GM10847 (cell line): ENCODE results near the gene ANLN.

Experiments used
- POLR2A ChIP-seq: IDR thresholded peaks from 2 replicates; pipeline ENCODE4 v1.6.1; 2011; ENCODE audit not compliant: insufficient read length; ENCODE audit errors: extremely low read depth

ANLN gene

DNA sequence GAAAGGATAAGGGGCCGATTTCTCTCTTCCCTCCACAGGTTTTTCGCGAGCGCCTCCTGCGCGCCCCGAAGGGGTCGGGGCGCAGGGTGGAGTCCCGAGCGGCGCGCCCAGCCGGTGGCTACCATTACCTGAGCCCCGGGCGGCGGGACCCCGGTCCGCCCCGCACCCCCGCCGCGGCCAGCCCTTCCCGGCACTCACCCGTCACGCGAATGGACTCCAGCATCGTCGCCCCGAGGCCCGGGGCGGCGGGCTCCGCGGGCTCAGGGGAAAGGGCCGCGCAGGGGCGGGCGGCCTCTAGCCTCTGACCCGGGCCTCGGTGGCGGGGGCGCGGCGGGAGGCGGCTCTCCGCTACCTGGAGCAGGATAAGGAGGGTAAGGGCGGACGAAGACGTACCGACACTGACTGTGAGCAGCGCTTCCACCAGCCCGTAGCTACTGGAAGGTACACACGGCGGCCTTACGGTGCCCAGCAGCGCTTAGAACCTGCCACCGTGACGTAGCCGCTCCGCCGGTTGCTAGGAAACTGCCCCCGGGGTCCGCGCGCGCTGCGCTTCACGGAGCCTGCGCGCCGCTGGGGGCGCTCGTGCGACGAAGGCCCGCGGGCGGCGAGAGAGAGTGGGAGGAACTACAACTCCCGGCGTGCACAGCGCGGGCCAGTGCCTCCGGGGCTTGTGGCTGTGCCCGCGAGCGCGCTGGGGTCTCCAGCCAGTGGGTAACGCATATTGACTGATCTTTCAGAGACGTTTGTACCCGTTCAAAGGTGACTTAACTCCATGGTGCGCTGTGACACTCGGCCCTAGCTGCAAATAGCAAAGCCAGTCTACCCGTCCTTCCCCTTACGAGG is 22.7 kb upstream of the ANLN start:
- TF ChIP-seq POLR2A = no peak

DNA sequence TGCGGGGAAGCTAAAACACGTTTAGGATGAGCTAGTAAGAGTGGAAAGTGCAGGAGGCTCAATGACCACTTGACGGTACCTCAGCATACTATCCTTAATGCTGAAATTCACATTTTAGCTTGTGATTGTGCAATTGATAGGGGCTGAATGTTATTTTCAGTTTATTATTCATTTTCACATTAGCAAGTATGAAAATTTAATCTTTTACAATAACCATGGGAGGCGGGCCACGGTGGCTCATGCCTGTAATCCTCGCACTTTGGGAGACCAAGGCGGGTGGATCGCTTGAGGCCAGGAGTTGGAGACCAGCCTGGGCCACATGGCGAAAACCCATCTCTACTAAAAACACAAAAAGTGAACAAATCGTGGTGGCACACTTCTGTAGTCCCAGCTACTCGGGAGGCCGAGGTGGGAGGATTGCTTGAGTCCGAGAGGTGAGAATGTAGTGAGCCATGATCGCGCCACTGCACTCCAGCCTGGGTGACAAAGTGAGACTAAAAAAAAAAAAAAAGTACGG is 22.0 kb upstream of the ANLN start:
- TF ChIP-seq POLR2A = no peak

DNA sequence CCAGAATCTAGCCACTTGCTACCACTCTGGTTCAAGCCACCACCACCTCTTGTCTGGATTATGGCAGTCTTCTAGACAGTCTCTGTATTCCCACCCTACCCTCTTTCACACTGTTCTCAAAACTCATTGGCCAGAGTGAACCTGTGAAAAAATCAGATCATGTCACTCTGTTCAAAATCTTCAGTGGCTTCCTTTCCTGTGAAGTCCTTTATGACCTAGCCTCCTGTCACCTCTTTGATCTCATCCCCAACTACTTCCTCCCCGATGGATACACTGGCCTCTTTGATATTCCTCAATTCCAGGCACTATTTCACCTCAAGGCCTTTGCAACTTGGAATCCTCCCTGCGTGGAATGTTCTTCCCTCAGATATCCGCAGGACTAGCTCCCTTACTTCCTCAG is 21.2 kb upstream of the ANLN start:
- no peak for TF ChIP-seq POLR2A

DNA sequence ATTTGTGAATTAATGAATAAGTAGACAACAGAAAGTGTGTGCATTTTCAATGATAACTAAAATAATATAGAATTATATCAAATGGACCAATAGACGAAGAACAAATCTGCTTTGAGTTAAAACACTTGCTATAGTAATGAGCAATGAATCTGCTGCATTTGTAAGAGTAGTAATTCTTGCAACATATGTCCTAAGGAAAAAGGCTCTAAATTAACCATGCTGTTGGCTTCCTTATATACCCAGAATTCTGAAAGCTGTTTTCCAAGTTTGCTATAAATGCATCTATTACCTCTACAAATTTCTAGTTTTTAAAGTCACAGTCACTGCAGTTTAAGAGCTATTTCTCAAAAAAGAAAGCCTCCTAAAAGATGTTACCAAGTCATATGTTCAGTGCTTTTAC is 20.5 kb upstream of the ANLN start:
- no peak for TF ChIP-seq POLR2A

DNA sequence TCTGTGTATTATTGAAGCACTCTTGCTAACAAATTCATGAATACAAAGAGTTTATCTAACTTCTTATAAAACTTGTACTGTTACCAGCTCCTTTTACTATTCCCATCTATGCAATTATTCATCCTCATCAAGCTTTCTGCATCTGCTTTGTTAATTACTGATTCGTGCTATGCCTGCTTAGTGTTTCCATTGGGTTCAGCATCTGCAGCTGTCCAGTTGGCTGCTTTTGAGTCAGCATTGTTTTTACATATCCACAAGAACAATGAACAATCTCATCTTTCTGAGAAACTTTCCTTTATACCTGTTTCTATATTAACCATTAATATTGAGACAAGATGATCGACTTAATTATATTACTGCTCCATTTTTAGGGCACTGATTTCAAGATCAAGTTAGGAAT is 19.6 kb upstream of the ANLN start:
- no peak for TF ChIP-seq POLR2A

DNA sequence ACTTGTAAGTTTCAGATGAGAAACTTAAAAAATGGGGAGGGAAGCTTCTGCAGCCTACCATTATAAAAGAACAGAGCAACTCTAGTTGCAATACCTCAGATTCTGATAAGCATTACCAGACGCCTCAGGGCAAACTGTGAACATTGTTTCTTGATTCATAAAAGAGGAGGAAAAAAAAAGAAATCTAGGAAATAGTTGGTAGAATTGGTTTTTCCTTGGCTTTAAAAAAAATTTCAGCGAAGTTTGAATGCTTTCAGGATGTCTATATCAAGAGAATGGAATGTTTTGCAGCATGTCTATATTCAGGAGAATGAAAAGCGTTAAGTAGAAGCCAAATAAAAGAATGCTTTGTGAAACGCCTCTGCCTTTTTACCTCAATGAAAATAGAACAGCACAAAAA is 17.5 kb upstream of the ANLN start:
- TF ChIP-seq POLR2A = no peak

DNA sequence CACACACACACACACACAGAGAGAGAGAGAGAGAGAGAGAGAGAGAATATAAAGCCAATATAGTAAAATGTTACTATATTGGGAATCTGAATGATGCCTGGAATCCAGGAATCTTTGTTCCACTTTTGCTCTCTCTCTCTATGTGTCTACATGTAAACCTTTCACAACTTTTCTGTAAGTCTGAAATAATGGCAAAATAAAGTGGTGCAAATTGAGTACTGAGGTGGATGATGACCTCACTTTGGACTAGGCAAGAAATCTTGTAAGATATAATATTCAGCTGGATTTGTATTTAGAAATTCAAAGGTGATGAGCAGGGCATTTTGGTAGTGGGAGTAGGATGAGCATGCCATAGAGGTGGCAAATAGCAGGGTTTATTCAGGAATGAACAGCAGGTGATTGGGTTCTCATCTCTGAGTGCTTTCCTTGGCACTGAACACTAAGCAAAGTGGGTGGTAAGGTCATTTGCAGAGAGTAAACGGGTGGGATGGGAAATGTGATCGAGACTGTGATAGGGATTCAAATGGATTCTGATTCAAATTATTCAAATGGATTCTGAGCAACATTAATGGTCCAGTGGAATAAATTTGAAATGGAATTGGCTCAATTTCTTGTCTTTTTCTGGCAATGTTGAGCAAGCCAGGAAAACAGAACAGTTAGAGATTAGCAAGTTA is 9.7 kb upstream of the ANLN start:
- TF ChIP-seq POLR2A = no peak

DNA sequence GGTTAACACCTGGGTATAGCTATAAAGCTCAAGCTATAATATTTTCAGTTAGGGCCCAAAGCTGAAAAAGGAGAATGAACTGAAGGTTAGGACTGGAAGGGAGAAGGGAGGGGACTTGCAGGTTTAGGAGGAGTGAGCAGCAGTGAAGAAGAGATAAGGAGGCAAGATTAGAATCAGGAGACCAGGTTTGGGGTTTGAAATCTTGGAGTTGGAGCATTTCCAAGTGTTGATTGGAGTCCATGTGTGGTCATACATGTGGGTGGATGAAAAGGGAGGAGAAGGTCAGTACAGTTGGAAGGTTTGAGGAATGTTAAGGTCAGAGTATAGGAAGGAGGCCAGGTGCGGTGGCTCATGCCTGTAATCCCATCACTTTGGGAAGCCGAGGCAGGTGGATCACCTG is 8.6 kb upstream of the ANLN start:
- TF ChIP-seq POLR2A = no peak

DNA sequence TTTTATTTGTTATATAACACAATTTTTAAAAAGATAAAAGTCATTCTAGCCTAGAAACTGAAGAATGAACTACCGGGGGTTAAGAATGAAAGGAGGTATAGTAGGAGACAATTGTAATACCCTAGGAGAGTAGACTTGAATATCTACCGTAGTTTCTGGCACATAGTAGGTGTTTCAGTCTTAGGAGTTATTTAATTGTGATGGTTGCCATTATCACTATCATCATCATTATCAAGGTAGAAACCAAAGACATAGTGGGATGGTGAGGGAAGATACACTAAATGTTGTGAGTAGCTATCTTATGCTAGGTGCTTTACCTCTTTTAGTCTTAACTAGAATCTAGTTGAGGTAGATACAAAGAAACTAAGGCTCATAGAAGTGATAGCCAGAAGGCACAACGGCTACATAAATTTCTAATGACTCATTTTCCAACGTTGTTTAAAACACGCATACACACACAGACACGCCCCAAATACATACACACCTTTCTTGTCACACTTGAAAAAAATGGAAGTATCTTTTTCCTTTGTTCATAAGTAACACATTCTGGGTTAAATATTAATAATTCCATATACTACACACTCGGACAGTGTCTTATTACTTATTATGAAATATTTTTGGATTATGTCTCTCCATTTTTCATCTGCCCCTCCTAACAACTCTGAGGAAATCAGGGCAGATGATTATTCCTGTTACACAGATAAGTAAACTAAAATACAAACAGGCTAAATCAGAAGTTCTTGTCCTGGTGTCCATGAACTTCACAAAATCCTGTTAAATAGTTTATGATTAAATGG is 2.0 kb upstream of the ANLN start:
- no peak for TF ChIP-seq POLR2A

DNA sequence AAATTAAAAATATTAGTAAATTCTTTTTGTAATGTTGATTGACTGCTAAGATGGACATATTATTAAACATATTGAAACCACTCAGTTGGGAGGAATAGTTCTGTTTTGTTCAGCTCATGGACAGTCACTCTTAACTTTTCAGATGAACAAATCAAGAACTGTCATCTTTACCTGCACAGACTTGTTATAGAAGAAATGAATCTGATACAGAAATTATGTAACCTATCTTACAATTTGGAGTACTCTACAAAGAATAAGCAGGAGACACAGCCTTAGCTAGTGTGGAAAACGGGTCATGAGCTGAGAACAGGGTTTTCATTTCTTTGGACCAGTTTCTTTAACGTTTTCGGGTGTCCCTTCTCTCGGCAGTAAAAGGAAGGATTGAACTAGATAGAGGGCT is 1.2 kb upstream of the ANLN start:
- no peak for TF ChIP-seq POLR2A

DNA sequence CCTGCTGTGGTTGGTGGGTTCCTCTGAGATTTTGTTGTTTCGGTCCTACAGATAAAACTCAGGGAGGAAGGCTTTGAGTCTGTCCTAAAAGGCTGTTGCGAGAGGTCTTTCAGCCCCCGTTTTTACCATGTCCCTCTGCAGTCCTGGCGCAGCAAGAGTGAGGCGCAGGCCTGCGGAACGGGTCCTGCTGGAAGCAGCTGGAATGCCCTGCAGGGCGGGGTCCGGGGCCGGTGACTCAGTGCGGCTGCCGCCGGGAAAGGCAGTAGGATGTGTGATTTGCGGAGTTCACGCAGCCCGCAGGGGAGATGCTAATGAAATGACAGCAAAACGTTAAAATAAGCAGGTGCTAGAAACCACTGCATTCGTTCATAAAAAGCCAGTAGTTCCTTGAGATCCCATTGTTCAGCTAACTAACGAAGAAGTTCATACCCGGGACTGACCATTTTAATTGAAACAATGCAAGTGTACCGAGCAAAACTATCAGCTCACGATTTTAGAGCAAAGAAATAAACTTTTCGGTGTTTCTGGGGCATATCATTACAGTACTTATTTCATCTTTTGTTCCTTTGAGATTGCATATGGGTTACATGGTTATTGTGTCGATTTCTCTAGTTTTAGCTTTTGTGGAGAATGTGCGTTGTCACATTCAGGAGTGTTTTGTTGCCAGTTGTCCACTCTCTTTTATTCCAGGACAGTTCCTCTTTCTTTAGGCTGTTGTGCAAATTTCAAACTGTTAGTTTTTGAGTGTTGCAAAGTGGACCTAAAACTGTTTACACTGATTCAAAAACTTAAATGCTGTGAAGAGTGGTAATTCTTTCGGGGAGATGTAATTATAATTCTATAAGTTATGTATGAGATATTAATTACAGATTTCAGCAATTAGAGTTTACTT is 783 bp downstream of the ANLN start:
- TF ChIP-seq POLR2A = no peak

DNA sequence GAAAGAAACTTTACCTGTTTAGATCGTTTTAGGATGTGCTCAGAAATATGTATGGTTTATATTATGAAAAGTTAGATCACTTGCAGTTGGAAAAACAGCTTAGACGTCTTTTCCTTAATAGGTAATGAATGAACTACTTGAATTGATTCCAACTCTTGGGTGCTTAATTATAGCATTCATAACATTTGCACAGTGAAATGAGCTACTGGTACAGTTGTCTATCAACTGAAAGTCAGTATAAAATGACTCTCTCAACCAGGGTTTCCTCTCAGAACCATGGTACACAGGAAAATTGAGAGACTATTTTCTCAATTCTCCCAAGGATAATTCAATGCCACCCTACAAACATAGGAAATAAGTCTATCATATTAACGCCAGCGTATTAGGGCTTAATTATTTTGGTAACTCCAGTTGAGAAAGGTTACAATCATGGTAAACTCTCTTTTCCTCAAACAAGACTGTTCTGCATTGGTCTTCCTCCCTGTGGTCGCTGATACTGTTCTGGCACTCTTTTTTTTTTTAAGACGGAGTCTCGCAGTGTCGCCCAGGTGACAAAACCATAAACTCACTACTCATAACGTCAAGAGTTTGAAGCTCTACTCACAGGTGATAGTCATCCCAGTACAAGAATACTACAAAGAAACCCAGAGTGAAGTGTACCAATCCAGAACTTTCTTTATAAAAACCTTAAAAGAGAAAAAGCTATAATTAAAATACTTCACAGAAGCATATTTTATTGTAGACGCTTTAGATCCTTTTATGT is 2.0 kb downstream of the ANLN start:
- no peak for TF ChIP-seq POLR2A

DNA sequence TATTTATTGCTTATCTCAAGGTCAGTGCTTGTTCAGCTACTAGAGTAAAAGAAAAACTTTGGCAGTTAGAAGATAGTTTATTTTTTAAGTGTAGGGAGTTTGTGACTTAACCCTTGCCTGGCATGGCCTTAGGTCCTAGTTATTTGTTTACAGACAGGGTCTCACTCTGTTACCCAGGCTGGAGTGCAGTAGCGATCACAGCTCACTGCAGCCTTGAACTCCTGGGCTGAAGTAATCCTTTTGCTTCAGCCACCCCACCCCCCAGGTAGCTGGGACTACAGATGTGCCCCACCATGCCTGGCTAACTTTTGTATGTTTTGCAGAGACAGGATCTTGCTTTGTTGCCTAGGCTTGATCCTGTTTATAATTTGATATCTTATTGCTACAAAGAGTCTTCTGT is 4.2 kb downstream of the ANLN start:
- TF ChIP-seq POLR2A = no peak
